Measurements from ENCODE around the gene DMPK.
A peak's percentile ranks its signal among the peaks of the same experiment; 100 is the strongest.
"Not testable (repeated sequence)": the region's sequence is repeated elsewhere in the genome, so short reads cannot be mapped to it uniquely, and the experiment has no call there.

DMPK gene

DNA sequence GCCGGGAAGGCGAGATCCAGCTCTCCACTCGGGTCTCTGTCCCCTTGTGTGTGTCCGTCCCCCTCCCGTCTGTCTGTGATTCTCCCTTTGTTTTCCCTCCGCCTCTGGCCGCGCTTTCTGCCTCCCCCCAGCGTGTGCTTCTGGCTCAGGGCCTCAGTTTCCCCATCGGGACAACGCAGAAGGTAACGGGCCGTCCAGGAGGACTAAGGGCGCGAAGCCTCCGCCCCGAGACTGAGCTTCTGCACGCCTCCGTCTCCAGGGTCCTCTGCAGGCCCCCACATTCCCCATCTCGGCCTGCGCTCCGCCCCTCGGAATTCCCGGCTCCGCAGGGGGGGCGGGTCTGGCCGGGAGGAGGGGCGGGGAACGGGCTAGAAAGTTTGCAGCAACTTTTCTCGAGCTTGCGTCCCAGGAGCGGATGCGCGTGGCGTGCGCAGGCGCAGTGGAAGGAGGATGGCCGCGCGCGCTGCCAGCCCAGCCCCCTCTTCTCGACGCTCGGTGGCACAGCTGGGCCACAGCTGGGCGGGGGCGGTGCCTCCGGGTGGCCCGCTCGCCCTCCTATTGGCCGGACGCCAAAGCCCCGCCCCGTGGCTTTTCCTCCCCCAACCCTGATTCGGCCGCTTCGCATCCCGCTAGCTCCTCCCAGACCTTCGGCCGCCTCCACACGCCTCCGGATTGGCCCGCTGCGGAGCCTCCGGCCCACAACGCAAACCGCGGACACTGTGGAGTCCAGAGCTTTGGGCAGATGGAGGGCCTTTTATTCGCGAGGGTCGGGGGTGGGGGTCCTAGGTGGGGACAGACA, 13.1 kb downstream of the DMPK start, which contains the start of gene SIX5:
Gene SIX5 (minus strand): TSS at position 269 of the 799 bp plus-strand sequence. CDS start 408 bp downstream, outside the sequence.
- DNase-seq (ENCODE audit: low read depth in 2 of 2) = peak; percentile 93 to 95

DNA sequence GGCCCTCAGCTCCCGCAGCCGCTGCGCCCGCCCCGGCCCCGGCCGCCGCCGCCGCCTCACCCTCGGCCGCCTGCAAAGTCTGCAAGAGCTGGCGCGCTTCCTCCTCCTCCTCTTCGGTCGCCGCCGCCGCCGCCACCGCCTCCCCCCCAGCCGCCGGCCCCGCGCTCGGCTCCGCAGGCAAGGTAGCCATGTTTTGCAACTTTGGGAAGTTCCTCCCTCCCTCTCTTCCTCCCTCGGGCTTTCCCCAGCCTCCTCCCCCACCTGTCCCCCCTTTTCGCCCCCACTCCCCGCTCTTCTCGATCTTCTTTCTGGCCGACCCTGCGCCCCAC, 13.7 kb downstream of the DMPK start:
- peak in 1 of 2 donors; percentile 45 for DNase-seq (ENCODE audit: low read depth in 2 of 2)

DNA sequence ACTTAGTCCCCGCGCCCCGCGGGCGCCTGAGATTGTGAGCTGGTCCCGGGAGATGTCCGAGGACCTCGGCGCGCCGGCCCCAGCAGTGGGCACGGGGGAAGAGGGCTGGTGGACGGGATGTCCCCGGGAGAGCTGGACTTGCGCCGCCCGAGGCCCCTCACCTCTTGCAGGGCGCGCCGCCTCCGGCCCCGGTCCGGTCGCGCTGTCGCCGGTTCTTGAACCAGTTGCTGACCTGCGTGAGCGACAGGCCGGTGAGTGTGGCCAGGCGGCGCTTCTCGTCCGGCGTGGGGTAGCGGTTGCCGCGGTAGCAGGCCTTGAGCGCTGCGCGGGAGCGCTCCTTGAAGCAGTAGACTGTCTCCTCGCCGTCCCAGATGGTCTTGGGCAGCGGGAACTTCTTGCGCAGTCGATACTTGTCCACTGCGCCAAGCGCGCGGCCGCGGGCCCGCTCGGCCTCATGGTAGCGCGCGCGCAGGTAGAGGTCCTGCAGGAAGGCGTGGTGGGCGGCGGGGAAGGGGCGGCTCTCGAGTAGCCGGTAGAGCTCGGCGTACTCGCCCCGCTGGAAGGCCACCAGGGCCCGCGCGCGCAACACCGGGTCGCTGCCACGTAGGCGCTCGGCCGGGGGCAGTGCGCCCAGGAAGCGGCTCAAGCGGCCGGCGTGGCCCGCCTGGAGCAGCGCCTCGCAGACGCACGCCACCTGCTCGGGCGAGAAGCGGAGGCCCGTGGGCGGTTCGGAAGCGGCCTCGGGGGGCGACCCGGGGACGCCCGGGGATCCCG, 14.2 kb downstream of the DMPK start:
- DNase-seq (ENCODE audit: low read depth in 2 of 2) = no peak

DNA sequence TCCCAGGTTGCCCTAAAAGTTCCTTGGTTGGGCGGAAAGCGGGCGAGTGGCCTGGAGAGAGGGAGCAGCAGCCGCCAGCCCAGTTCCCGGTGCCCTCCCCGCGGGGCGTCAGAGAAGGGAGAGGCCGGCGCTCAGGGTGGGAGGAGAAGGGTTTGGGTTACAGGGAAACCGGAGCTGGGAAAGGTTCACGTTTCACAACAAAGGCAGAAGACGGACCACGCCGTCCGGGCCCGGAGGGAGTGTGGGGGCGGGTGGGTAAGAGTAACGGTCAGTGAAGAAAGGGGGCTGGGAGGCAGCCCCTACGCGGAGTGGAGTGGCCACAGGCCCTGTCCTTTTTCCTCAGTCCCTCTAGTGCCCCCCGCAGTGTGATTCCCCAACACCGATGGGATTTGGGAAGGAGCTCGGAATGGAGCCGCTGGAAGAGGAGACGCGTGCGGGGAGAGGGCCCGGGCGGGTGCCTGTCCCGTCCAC, 14.8 kb downstream of the DMPK start:
- no peak for DNase-seq (ENCODE audit: low read depth in 2 of 2)

DNA sequence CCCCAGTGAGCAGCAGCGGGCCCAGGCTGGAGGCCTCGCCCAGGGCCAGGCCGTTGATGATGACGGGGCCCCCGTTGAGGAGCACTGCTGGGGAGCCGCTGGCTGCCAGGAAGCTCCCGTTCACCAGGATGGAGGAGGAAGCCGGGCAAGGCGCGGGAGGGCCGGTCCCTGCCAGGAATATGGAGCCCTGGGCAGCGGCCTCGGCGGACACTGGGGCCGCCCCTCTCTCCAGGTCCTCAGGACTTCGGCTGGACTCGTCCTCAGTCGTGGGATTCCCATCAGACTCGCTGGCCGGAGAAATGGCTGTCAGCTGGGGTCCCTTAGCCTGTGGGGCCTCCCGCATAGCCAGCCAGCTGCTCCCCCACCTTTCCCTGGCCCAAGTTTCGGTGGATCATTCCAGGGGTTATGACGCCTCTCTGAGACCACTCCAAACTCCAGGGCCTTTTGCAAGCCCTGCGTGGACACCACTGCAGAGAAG, 15.4 kb downstream of the DMPK start:
- no peak for DNase-seq (ENCODE audit: low read depth in 2 of 2)

DNA sequence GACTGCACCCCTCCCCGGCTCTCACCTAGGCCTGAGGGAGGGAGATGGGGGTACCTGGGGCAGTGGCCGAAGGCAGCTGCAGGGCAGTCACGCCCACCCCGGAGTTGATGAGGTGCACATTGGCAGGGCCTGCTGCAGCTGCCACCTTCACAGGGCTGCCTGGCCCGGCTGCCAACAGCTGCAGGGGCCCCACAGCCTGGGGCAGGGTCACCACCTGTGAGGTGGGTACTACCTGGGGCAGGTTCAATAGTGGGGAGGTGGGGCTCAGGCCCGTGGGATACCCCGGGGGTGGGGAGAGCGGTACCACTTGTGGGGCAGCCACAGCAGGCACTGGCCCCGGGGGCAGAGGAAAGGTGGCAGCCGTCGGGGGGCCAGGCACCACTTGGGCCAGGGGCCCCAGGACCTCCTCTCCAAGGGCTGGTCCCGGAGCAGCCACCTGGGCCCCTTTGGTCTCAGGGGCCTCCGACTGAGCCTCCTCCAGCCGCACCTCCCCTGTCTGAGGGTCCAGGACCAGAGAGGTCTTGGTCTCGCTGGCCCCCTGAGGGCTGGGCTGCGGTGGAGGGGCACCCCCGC, 15.9 kb downstream of the DMPK start:
- no peak for DNase-seq (ENCODE audit: low read depth in 2 of 2)

DNA sequence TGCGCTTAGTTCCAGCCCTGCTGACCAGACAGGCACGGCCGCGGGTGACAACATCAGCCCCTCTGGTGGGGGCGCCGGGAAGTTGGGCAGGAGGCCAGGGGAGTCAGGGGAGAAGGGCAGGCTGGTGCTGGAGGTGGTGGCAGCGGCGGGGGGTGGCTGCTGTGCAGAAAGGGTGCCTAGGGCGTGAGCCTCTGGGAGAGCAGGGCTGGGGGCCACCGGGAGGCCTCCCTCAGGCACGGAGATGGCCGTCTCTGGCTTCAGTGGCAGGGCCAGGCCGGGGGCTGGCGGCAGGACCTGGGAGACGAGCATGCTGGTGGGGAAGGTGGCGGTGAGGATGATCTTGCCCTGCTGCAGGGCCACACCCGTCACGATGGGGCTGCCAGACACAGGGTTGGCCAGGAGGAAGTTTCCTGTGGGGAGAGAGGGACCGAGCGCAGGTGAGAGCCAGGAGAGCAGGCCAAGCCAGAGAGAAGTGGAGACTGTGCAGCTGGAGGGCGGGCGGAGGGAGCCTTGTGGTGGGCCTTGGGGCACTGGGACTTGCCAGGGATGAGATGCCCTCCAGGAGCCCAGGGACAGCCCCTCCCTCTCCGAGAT, 16.5 kb downstream of the DMPK start:
- DNase-seq (ENCODE audit: low read depth in 2 of 2) = no peak

DNA sequence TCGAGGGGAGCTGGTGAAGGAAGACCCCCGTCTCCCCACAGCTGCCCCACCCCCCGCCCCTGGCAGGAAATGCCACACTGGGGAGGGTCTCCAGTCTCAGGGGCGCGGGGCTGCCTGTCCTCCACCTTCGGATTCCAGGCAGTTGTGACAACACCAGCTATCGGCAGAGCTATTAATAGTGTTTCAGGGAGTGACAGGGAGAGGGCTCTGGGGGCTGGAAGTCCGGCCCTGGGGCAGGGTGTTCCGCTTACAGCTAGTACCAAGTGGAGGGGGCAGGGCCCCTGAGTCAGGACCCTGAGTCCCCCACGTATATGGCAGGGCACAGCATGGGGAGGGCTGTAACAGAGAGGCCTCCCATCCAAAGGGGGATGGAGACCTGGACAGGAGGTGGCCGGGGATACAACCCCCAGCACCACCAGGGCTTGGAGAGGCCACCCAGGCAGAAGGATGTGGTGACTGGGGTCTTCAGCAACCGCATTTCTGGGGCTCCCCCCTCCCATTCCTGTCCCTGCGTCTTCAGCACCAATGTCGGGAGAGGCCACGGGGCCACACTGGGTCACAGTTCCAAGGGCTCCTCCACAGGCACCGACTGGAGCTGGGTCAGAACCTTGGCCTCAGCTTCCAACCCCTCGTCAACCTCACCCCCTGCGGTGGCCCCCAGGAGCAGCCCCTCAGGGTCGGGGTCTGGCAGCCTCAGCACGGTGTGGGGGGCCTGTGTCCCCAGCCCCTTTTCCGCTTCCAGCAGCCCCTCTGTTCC, 17.2 kb downstream of the DMPK start:
- DNase-seq (ENCODE audit: low read depth in 2 of 2) = no peak

DNA sequence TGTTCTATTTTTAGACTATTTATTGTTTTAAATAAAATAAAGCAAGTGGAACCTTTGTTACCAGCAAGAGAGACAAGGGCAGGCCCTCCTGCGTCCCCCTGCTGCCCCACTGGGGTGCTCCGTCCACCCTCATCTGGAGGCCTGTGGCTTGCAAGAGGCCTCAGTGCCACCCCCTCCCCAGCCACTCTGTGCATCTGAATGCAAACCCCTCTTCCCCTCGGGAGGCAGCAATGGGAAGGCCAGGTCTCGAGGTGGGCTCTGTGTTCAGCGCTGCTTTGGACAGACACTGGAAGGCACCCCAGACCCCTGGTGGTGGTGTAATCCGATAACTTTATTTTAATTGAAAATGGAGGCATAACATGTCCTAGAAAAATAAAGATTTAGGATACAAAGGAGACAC, 17.8 kb downstream of the DMPK start:
- DNase-seq (ENCODE audit: low read depth in 2 of 2) = no peak

DNA sequence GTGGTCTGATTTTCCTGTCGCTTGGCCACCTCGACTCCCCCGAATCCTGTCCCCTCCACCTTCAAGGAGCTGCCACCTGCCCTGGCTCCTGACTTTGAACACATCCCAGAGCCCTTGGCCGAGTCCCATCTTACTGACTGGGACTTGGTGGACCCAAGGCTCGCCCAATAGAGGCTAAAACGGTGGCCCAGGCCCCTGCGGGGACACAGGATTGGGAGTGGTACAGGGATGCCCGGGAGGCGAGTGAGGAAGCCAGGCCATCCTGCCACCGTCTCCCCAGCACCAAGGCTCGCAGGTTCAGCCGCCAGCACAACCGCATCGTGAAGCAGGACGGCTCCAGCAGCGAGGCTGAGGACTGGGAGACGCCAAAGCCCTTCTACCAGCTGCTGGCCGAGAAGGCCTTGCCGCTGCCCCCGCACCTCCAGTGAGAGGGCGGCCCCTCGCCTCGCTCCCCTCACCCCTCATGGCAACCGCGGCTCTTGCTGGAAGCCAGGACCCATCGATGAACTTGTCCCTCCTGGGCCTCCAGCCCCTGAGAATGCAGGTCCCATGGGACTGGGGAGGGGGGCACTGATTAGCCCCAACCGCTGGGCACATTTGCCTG, 18.5 kb downstream of the DMPK start:
- DNase-seq (ENCODE audit: low read depth in 2 of 2) = no peak

DNA sequence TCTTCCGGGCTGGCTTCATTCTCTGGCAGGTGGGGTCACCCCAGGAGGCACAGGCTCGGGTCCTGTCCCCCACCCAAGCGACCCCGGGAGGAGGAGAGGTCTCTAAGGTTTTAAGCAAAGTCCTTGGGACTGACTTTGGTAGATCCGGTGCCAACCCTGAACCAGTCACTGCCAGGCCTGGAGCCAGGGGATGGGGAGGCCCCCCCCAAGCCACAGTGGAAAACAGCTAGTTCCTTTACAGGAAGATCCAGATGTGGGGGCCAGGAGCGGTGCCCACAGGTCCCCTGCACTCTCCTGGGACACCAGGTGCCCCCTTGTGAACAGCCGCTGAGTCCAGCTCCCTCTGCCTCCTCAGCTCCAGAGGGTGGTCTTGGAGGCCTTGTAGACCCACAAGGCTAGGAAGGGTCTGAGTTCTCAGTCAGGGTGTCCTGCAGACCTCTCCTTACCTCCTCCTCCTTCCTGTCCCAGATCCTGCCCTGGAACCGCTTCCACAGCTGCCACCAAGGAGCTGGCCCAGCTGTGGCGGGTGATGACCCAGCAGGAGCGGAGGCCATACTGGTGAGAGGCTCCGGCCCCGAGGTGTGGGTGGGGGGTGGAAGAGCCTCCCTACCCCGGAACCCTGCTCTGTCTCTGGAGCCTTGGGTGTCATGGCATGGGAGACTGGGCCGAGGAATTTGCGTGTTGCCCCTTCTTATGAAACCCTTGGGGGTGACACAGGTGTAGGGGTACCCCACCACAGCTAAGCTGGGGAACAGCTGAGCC, 19.2 kb downstream of the DMPK start:
- no peak for DNase-seq (ENCODE audit: low read depth in 2 of 2)

DNA sequence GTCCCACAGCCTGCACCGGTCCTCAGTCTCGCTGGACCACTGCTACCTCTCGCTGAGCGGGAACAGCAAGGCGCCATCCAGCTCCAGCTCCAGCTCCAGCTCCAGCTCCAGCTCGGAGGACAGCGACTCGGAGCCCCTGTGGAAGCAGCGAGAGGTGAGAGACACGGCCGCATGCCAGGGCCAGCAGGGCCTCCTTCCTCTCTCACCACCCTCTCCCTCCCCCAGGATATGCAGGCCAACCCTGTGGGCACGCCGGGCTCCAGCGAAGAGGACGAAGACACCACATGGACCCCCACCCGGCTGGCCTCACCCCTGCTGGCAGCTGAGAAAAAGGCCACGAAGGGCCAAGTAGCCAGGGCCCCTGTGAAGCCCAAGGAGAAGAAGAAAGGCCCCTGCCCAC, 20.6 kb downstream of the DMPK start:
- DNase-seq (ENCODE audit: low read depth in 2 of 2) = no peak

DNA sequence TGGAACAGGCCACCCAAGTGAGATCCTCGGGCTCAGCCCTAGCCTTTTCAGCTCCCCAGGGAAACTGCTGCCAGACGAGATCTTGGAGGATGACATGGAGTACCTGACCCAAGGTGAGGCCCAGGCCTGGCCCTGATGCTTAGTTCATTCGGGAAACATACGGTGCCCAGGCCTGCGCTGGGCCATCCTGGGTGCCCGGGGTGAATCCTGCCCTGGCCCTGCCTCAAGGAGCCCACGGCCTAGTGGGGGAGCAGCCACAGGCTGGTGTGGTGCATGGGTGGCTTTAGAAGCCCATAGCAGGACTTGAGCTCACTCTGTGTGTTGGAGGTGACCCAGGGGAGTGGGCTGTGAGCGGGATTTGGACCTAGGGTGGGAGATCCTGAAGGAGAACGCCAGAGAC, 23.4 kb downstream of the DMPK start:
- no peak for DNase-seq (ENCODE audit: low read depth in 2 of 2)

DNA sequence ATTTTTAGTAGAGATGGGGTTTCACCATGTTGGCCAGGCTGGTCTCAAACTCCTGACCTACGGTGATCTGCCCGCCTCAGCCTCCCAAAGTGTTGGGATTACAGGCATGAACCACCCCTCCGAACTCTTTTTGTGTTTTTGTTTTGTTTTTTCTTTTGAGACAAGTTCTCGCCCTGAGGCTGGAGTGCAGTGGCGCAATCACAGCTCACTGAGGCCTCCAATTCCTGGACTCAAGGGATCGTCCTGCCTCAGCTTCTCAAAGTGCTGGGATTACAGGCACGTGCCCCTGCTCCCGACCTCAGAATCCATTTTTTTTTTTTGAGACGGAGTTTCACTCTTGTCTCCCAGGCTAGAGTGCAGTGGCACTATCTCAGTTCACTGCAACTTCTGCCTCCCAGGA, 24.6 kb downstream of the DMPK start:
- DNase-seq (ENCODE audit: low read depth in 2 of 2) = no peak

DNA sequence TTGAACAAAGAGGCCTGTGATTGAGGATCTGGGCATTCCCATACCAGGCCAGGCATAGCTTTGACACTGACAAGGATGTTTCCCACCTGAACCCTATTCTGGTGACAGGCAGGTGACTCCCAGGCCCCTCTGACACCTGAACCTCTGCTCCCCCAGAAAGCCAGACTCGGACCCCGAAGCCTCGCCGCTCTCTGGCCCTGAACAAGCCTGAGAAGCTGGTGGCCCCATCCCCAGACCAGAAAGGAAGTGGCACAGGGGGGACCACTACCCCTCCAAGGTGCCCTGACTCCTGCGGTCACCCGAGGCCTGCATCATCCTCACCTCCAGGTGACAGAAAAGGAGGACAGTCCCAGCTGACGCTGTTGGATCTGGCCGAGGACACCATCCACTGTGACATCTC, 28.0 kb downstream of the DMPK start:
- no peak for DNase-seq (ENCODE audit: low read depth in 2 of 2)

DNA sequence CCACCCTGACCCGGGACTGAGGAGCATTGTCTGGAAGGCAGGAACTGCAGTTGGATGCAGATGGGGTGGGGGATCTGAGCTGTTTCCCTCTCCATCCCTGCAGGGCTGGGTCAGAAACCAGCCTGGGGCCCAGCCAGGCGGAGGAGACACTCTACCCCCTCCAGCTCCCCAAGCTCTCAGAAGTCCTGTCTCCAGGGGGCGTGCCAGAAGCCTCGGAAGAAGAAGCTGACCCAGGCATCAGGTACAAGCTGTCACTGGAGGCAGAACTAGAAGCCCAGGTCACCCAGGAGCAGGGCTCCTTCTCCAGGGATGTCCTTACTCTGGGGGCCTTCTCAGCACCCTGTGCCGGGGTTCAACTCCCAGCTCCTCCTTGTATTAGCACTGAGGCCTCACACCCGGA, 28.7 kb downstream of the DMPK start:
- no peak for DNase-seq (ENCODE audit: low read depth in 2 of 2)

DNA sequence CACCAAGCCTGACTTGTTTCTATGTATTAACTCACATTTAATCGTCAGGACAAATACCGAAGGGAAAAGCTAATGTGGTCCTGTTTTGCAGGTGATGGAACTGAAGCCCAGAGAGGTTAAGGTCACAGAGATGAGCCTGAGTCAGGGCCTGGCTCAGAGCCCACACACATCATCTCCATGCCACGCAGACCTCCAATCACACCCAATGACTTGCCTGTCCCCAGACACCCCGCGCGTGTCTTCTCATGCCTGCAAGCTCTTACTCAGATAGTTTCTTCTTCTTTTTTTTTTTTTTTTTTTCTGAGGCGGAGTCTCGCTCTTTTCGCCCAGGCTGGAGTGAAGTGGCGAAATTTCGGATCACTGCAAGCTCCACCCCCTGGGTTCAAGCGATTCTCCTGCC, 29.7 kb downstream of the DMPK start:
- no peak for DNase-seq (ENCODE audit: low read depth in 2 of 2)

DNA sequence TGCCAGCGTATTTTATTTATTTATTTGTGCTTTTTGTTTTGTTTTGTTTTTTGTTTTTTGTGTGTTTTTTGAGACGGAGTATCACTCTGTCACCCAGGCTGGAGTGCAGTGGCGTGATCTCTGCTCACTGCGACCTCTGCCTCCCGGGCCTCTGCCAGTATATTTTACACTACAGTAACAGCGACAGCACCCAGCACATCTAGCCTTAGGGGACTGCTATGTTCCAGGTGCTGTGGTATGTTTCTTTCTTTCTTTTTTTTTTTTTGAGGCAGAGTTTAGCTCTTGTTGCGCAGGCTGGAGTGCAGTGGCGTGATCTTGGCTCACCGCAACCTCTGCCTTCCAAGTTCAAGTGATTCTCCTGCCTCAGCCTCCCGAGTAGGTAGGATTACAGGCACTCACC, 30.8 kb downstream of the DMPK start:
- DNase-seq (ENCODE audit: low read depth in 2 of 2) = not testable (repeated sequence)

DNA sequence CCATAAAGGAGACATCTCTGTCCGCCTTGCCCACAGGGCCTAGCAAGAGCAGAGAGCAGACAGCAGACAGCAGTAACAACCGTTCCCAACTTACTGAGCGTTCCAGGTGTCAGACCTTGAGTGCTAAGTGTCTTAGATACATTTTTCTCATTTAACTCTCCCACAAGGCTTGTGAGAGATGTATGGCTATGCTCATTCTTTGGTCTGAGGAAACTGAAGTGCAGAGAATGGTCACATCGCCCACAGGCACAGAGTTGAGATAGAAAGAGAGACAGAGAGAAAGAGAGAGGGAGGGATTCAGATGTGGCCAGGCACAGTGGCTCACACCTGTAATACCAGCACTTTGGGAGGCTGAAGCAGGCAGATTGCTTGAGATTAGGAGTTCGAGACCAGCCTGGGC, 34.8 kb downstream of the DMPK start:
- DNase-seq (ENCODE audit: low read depth in 2 of 2) = no peak

DNA sequence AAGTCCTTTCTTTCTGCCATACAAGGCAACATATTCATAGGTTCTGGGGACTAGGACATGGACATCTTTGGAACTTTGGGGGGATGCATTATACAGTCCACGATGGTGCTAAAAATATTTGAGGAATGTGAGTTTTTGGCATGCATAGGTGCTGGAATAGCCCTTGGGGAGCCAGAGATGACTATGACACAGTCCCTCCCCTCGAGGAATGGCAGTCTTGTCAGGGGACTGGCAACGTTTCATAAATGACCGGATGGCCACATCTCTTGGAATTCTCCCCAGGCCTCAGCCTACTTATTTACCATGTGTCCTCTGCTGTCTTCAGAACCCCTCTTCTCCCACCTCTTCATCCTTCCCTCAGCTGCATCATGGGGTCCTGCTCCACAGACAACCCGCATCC, 35.4 kb downstream of the DMPK start:
- no peak for DNase-seq (ENCODE audit: low read depth in 2 of 2)

All from stimulated activated CD4-positive, alpha-beta T cell treated with anti-CD3 and anti-CD28 coated beads, Interleukin-15, amount 100 ng/mL, for 48 hours (primary cell).